CD8-positive, alpha-beta memory T cell (primary cell): ENCODE measurements around the gene ZFPM1. TPM values are rescaled to one million over a fixed set of nuclear protein-coding genes. Genes with fewer than 3 reads are reported as not detected.

Experiments used
- CTCF ChIA-PET: fragments of 350-600 bp; sonication (Branson Sonifier 250); formaldehyde crosslinking; loops from one replicate; lab custom pipeline; 2021; ENCODE audit warnings: antibody characterized with exemption; lab: Charles Lee
- POLR2A ChIA-PET: fragments of 350-600 bp; sonication (Branson Sonifier 250); formaldehyde crosslinking; loops from one replicate; lab custom pipeline; 2021; ENCODE audit warnings: antibody characterized with exemption; lab: Charles Lee
- DNase-seq, 5 donors: peaks; one replicate each; pipeline versions ENCODE4 v3.0.0 to v3.0.0-alpha.2; 2020 to 2022; ENCODE audit warnings: mixed read lengths in 1 of 5
- H3K27ac ChIP-seq: one replicate; pipeline ENCODE4 v1.7.0; 2013; ENCODE audit warnings: low read depth, mild to moderate bottlenecking, low read length, moderate library complexity
- H3K27me3 ChIP-seq: 2 replicates; pipeline ENCODE4 v1.7.0; 2013; ENCODE audit warnings: low read length, mild to moderate bottlenecking; ENCODE audit not compliant: insufficient read depth, poor library complexity, severe bottlenecking
- H3K36me3 ChIP-seq: 2 replicates; pipeline ENCODE4 v1.7.0; 2013; ENCODE audit warnings: mild to moderate bottlenecking, low read length, moderate library complexity; ENCODE audit not compliant: insufficient read depth
- H3K4me1 ChIP-seq: 2 replicates; pipeline ENCODE4 v1.7.0; 2013; ENCODE audit warnings: mild to moderate bottlenecking, low read length, moderate library complexity; ENCODE audit not compliant: insufficient read depth
- H3K4me3 ChIP-seq: 2 replicates; pipeline ENCODE4 v1.7.0; 2013; ENCODE audit warnings: mild to moderate bottlenecking, low read length
- H3K9me3 ChIP-seq: 2 replicates; pipeline ENCODE4 v1.7.0; 2013; ENCODE audit warnings: mild to moderate bottlenecking, low read length
- H3K27ac Mint-ChIP-seq, 8 donors: one replicate each; pipeline ENCODE4 v1.8.0; 2020 to 2021; ENCODE audit warnings: mixed read lengths in 8 of 8, mild to moderate bottlenecking in 6 of 8, inconsistent platforms in 3 of 8, moderate library complexity in 3 of 8
- H3K27me3 Mint-ChIP-seq, 2 donors: one replicate each; pipeline ENCODE4 v1.8.0; 2020 to 2021; ENCODE audit warnings: mixed read lengths in 2 of 2, mild to moderate bottlenecking in 1 of 2, moderate library complexity in 1 of 2
- H3K36me3 Mint-ChIP-seq, 3 donors: one replicate each; pipeline ENCODE4 v1.8.0; 2020 to 2021; ENCODE audit warnings: mixed read lengths in 3 of 3, inconsistent platforms in 1 of 3, mild to moderate bottlenecking in 1 of 3
- H3K4me1 Mint-ChIP-seq, 3 donors: one replicate each; pipeline ENCODE4 v1.8.0; 2020 to 2021; ENCODE audit warnings: mixed read lengths in 3 of 3, inconsistent platforms in 1 of 3, mild to moderate bottlenecking in 1 of 3
- H3K4me3 Mint-ChIP-seq, 7 donors: one replicate each; pipeline ENCODE4 v1.8.0; 2020 to 2021; ENCODE audit warnings: mixed read lengths in 7 of 7, mild to moderate bottlenecking in 6 of 7, moderate library complexity in 4 of 7, inconsistent platforms in 2 of 7
- H3K9me3 Mint-ChIP-seq, 5 donors: one replicate each; pipeline ENCODE4 v1.8.0; 2020 to 2022; ENCODE audit warnings: mixed read lengths in 5 of 5, mild to moderate bottlenecking in 3 of 5, moderate library complexity in 2 of 5, inconsistent platforms in 1 of 5
- polyA plus RNA-seq: library from polyadenylated mRNA; unstranded; fragments of 300-500 nt; fragmentation: Illumina TruSeq; gene quantifications from one replicate; pipeline ENCODE4 v1.2.3, GENCODE V29; 2021
- total RNA-seq, 2 experiments: library from RNA; stranded (reverse); gene quantifications; one replicate each; pipeline ENCODE4 v1.2.3, GENCODE V29; 2021

ZFPM1 gene
- total and polyA plus RNA-seq, 3 experiments from 2014 or later: 0.71 to 16.7 (median 15.5) TPM

GRCh38 chr16:88499836-88500251 lies 46.8 kb downstream of the ZFPM1 start:
- Histone ChIP-seq H3K36me3 (no peaks in the 10 kb centered on the region), H3K9me3 (no peaks in the 10 kb centered on the region), H3K4me1 (peaks cover 6% of the 10 kb centered on the region), H3K27me3 (no peaks in the 10 kb centered on the region), H3K27ac (no peak overlapping the region), H3K4me3 (no peak overlapping the region)
- peaks cover 0 to 2% (median 0%) of the 10 kb centered on the region in 3 donors for H3K36me3 Mint-ChIP-seq
- H3K27ac Mint-ChIP-seq: no peak overlapping the region
- peaks cover 0 to 4% (median 3%) of the 10 kb centered on the region in 3 donors for H3K4me1 Mint-ChIP-seq
- no peak for DNase-seq
- ChIA-PET CTCF (no interaction called here), POLR2A (no interaction called here)
- peaks cover 0 to 4% (median 0%) of the 10 kb centered on the region in 5 donors for H3K9me3 Mint-ChIP-seq
- H3K4me3 Mint-ChIP-seq: no peak overlapping the region
- peaks cover 0 to 2% of the 10 kb centered on the region in 2 donors for H3K27me3 Mint-ChIP-seq

- POLR2A ChIA-PET: no interaction called here
- Histone ChIP-seq H3K27ac (no peak overlapping the region), H3K9me3 (no peaks in the 10 kb centered on the region), H3K36me3 (no peaks in the 10 kb centered on the region), H3K27me3 (no peaks in the 10 kb centered on the region), H3K4me3 (no peak overlapping the region), H3K4me1 (peaks cover 11% of the 10 kb centered on the region)
- peak overlapping the region in 1 of 8 donors; percentile 50 for H3K27ac Mint-ChIP-seq
- peaks cover 0 to 4% (median 0%) of the 10 kb centered on the region in 5 donors for H3K9me3 Mint-ChIP-seq
- no peak for DNase-seq
- CTCF ChIA-PET: no interaction called here
- no peak overlapping the region for H3K4me3 Mint-ChIP-seq
- peaks cover 0 to 2% (median 0%) of the 10 kb centered on the region in 3 donors for H3K36me3 Mint-ChIP-seq
- H3K4me1 Mint-ChIP-seq: peaks cover 0 to 7% (median 4%) of the 10 kb centered on the region in 3 donors
- peaks cover 0 to 2% of the 10 kb centered on the region in 2 donors for H3K27me3 Mint-ChIP-seq
Observed at GRCh38 chr16:88500255-88500661, 47.2 kb downstream of the ZFPM1 start.

- peaks cover 11% of the 10 kb centered on the region for H3K4me1 ChIP-seq
- peaks cover 0 to 4% (median 0%) of the 10 kb centered on the region in 5 donors for H3K9me3 Mint-ChIP-seq
- H3K36me3 Mint-ChIP-seq: peaks cover 0 to 2% (median 0%) of the 10 kb centered on the region in 3 donors
- no peaks in the 10 kb centered on the region for H3K36me3 ChIP-seq
- ChIA-PET POLR2A (no interaction called here), CTCF (no interaction called here)
- no peaks in the 10 kb centered on the region for H3K27me3 ChIP-seq
- H3K27me3 Mint-ChIP-seq: peaks cover 0 to 2% of the 10 kb centered on the region in 2 donors
- no peak overlapping the region for H3K27ac Mint-ChIP-seq
- no peak overlapping the region for H3K4me3 ChIP-seq
- H3K4me3 Mint-ChIP-seq: no peak overlapping the region
- no peak overlapping the region for H3K27ac ChIP-seq
- peaks cover 0 to 8% (median 4%) of the 10 kb centered on the region in 3 donors for H3K4me1 Mint-ChIP-seq
- H3K9me3 ChIP-seq: no peaks in the 10 kb centered on the region
- DNase-seq: no peak
Observed at GRCh38 chr16:88502371-88502770, 49.3 kb downstream of the ZFPM1 start.

GRCh38 chr16:88502776-88503280 lies 49.7 kb downstream of the ZFPM1 start:
- Histone ChIP-seq H3K4me3 (no peak overlapping the region), H3K27ac (no peak overlapping the region), H3K4me1 (peaks cover 11% of the 10 kb centered on the region), H3K9me3 (no peaks in the 10 kb centered on the region), H3K27me3 (no peaks in the 10 kb centered on the region), H3K36me3 (no peaks in the 10 kb centered on the region)
- CTCF ChIA-PET: no interaction called here
- POLR2A ChIA-PET: no interaction called here
- Mint-ChIP-seq H3K36me3 (peaks cover 0 to 2% (median 0%) of the 10 kb centered on the region in 3 donors), H3K4me1 (peaks cover 0 to 8% (median 4%) of the 10 kb centered on the region in 3 donors), H3K27ac (no peak overlapping the region), H3K4me3 (no peak overlapping the region), H3K9me3 (peaks cover 0 to 4% (median 0%) of the 10 kb centered on the region in 5 donors), H3K27me3 (peaks cover 0 to 2% of the 10 kb centered on the region in 2 donors)
- no peak for DNase-seq

GRCh38 chr16:88503374-88503770 lies 50.3 kb downstream of the ZFPM1 start:
- no peak overlapping the region for H3K27ac ChIP-seq
- Mint-ChIP-seq H3K36me3 (peaks cover 0 to 2% (median 0%) of the 10 kb centered on the region in 3 donors), H3K9me3 (peaks cover 0 to 4% (median 0%) of the 10 kb centered on the region in 5 donors)

GRCh38 chr16:88503771-88504488 lies 50.9 kb downstream of the ZFPM1 start:
- H3K27ac ChIP-seq: no peak overlapping the region
- Mint-ChIP-seq H3K4me3 (peak overlapping the region in 1 of 7 donors; percentile 74), H3K36me3 (no peaks in the 10 kb centered on the region), H3K9me3 (peaks cover 0 to 4% (median 0%) of the 10 kb centered on the region in 5 donors), H3K4me1 (peaks cover 0 to 8% (median 4%) of the 10 kb centered on the region in 3 donors), H3K27me3 (peaks cover 0 to 2% of the 10 kb centered on the region in 2 donors), H3K27ac (peak overlapping the region in 7 of 8 donors; percentile 7 to 57 (median 37))
- no peak for DNase-seq
- POLR2A ChIA-PET: no interaction called here
- CTCF ChIA-PET: interaction anchor here (1.4 kb wide), 1 partner anchor 45 kb away, joined by 3 read pairs; no protein-coding TSS in a partner anchor
- no peaks in the 10 kb centered on the region for H3K9me3 ChIP-seq
- H3K36me3 ChIP-seq: no peaks in the 10 kb centered on the region
- H3K4me1 ChIP-seq: peaks cover 11% of the 10 kb centered on the region
- no peaks in the 10 kb centered on the region for H3K27me3 ChIP-seq
- H3K4me3 ChIP-seq: no peak overlapping the region

More at GRCh38 chr16:88503374-88503770, 50.3 kb downstream of the ZFPM1 start:
- DNase-seq: no peak
- Histone ChIP-seq H3K4me3 (no peak overlapping the region), H3K27me3 (no peaks in the 10 kb centered on the region), H3K36me3 (no peaks in the 10 kb centered on the region), H3K9me3 (no peaks in the 10 kb centered on the region), H3K4me1 (peaks cover 11% of the 10 kb centered on the region)
- H3K27ac Mint-ChIP-seq: peak overlapping the region in 4 of 8 donors; percentile 35 to 58 (median 52)
- H3K4me3 Mint-ChIP-seq: peak overlapping the region in 1 of 7 donors; percentile 74
- peaks cover 0 to 8% (median 4%) of the 10 kb centered on the region in 3 donors for H3K4me1 Mint-ChIP-seq
- peaks cover 0 to 2% of the 10 kb centered on the region in 2 donors for H3K27me3 Mint-ChIP-seq
- ChIA-PET CTCF (interaction anchor here (1.4 kb wide), 1 partner anchor 44 kb away, joined by 3 read pairs; no protein-coding TSS in a partner anchor), POLR2A (no interaction called here)

GRCh38 chr16:88504489-88505404 lies 51.7 kb downstream of the ZFPM1 start:
- no peak for DNase-seq
- ChIA-PET POLR2A (no interaction called here), CTCF (interaction anchor here (1.2 to 1.4 kb wide), 2 partner anchors 46 to 50 kb away, joined by 3 to 4 read pairs; no protein-coding TSS in a partner anchor)
- Mint-ChIP-seq H3K4me3 (peak overlapping the region in 1 of 7 donors; percentile 41), H3K27ac (peak overlapping the region in 4 of 8 donors; percentile 14 to 81 (median 58)), H3K4me1 (peaks cover 0 to 8% (median 4%) of the 10 kb centered on the region in 3 donors), H3K36me3 (peaks cover 0 to 1% (median 0%) of the 10 kb centered on the region in 3 donors), H3K9me3 (peaks cover 0 to 4% (median 0%) of the 10 kb centered on the region in 5 donors), H3K27me3 (peaks cover 0 to 2% of the 10 kb centered on the region in 2 donors)
- no peak overlapping the region for H3K27ac ChIP-seq
- H3K4me1 ChIP-seq: peaks cover 11% of the 10 kb centered on the region
- H3K27me3 ChIP-seq: no peaks in the 10 kb centered on the region
- no peaks in the 10 kb centered on the region for H3K36me3 ChIP-seq
- no peaks in the 10 kb centered on the region for H3K9me3 ChIP-seq
- no peak overlapping the region for H3K4me3 ChIP-seq
